ENCODE measurements around the gene PECR.
A peak's percentile ranks its signal among the peaks of the same experiment; 100 is the strongest.

The PECR gene

GRCh38 chr2:216081487-216082116 lies at the start of gene PECR, which contains the start of gene TMEM169:
Gene PECR, minus strand, starts transcription at chr2:216081809. Its CDS starts 68 bp downstream, at chr2:216081741.
Gene TMEM169, plus strand, starts transcription at chr2:216081919. Its CDS starts 14,045 bp downstream, at chr2:216095964.
- DNase-seq, result peak; percentile 78

DNA sequence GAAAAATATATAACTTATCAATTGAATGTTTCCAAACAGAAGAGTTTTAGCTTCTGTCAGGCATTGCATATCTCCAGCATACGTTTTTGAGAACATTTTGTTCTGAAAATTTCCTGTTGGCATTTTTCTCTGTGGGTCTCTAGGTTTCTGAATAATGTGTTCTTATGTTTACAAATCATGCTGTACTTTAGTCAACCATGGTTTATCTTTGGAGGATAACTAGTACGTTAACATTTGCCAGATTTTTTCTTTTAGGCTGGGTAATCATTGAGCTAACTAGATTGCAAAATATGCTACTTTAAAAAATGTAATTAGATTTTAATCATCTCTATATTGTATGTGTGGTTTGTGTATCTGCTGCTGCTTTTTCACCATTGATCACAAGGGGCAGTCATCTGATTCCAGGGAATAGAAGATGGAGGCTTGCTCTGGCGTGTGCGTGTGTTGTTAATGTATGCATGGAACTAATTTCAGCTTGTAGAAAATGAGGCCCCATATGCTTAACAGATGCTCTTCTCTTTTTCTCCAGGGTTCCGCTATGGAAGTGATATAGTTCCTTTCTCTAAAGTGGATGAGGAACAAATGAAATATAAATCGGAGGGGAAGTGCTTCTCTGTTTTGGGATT lies 48.9 kb upstream of the PECR start:
- no peak for DNase-seq

- no peak for DNase-seq
Measured at GRCh38 chr2:216126943-216127342, 45.3 kb upstream of the PECR start.

DNA sequence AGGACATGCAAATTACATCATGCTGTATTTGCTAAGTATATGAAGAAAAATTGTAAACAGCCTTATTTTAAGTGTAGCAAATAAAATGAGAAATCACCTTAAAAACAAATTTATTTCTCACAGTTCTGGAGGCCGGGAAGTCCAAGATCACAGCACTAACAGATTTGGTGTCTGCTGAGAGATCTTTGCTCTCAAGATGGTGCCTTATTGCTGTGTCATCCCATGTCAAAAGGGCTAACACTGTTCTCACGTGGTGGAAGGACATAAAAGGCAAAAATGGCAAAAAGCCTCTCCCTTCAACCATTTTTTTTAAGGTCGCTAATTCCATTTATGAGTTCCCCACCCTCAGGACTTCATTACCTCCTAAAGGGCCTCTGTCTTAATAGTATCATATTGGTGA lies 39.6 kb upstream of the PECR start:
- DNase-seq, result no peak

GRCh38 chr2:216119986-216120385 lies 38.4 kb upstream of the PECR start:
- no peak for DNase-seq

DNA sequence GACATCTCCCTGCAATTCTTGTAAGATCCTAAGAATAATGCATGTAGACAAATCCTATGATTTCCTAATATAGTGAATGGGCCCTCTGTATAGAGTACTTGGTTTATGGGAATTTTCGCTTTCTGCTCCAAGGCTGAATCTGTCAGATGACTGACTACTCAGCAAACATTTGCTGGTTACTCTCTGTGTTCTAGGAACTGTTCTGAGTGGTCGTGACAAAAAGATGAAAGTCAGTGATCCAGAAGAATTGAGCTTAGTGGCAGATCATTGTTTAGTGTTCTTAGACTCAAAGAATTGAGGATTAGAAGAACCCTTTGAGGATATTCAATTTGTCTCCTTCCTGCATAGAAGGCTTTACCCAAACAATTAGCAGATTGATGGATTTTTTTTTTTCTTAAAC lies 37.5 kb upstream of the PECR start:
- DNase-seq, result no peak

- no peak for DNase-seq
Measured at GRCh38 chr2:216118474-216118873, 36.9 kb upstream of the PECR start.

DNA sequence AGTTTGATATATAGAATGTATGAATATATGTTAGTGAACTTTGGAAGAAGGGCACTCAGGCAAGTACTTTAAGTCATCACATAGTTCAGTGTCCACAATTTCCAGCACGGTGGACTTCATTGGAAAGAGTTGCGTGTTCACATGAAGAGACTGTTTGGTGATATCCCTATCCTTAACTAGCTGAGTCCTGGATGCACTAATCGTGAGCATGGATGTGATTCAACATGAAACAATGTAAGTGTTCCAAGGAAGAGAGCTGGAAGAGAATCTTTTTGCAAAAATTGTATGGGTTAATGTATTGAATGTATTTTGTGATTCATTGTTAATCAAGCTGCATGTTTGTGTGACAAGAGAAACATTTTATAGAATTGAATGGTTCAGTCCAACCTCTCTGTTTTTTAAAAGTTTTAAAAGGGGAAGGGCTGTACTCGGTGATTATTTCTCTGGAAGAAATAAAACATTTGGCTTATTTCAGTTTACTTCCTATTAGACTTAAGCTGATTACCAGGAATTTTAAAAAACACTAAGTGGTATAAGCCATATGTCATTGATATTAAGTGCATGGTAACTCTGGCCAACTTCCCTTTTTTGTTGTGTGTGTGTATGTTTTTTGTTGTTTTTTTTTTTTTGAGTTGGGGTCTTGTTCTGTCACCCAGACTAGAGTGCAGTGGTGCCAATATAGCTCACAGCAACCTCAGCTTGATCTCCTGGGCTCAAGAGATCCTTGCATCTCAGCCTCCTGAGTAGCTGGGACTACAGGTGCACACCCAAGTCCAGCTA lies 36.1 kb upstream of the PECR start:
- DNase-seq, result no peak

- no peak for DNase-seq
Measured at GRCh38 chr2:216116418-216116817, 34.8 kb upstream of the PECR start.

DNA sequence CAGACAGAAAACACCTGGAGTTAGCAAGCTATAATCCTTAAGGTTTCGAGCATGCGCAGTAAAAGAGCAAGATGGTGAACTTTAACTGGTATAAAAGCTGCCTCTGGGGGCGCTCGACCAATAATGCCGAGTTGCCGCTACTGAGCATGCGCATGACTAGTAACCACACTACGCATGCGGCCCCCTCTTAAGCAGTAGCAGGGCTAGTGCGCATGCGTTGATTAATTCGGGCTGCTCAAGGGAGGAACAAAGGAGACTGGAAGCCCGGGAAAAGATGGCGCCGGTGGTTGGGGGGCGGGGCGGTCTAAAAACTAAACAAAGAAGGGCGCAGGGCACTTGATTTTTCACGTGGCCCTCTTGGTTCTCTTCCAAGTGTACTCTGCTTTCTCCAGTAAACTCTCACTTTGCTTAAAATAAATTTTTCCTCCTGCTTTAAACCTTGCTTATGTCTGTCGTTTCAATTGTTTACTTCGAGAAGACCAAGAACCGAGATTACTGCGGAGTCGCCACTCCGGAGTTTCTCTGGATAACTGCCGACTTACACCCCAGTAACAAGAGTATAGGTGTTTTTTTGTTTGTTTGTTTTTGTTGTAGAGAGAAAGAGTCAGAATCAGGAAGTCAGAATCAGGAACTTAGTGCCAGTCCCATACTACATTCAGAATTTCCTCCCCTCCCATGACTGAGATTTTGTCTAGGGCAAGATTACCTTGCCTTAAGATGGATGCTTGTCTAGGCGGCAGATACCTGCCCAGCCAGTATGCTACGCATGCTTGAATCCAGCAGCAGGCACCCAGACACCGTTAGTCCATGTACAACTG lies 33.3 kb upstream of the PECR start:
- peak; percentile 99 for DNase-seq

GRCh38 chr2:216114382-216114713 lies 32.7 kb upstream of the PECR start:
- no peak for DNase-seq

DNA sequence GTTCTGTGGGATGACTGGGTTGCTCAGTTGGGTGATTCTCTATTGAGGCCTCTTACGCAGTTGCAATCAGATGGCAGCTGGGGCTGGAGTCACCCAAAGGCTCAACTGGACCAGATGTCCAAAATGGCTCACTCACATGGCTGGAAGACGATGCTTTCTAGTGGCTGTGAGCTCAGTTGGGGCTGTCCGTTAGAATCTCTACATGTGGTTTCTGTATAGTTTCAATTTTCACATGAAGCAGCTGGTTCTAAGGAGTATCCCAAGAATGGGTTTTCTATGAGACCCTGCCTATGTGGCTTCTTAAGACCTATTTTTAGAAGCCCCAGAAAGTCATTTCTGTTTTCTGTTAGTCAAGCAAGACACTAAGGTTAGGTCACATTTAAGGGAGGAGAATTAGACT lies 32.0 kb upstream of the PECR start:
- no peak for DNase-seq

GRCh38 chr2:216112926-216113325 lies 31.3 kb upstream of the PECR start:
- no peak for DNase-seq

DNA sequence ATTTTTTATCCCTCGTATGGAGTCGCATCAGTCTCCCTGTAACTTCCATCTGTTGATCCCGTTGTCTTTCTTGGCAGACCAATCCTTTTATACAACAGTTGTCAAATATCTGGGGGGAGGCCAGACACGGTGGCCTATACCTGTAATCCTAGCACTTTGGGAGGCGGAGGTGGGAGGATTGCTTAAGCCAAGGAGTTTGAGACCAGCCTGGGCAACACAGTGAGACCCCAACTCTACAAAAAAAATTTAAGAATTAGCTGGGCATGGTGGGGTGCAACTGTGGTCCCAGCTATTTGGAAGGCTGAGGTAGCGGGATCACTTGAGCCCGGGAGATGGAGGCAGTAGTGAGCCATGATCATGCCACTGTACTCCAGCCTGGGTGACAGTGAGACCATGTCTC lies 29.5 kb upstream of the PECR start:
- no peak for DNase-seq

GRCh38 chr2:216110620-216111019 lies 29.0 kb upstream of the PECR start:
- DNase-seq, result no peak

DNA sequence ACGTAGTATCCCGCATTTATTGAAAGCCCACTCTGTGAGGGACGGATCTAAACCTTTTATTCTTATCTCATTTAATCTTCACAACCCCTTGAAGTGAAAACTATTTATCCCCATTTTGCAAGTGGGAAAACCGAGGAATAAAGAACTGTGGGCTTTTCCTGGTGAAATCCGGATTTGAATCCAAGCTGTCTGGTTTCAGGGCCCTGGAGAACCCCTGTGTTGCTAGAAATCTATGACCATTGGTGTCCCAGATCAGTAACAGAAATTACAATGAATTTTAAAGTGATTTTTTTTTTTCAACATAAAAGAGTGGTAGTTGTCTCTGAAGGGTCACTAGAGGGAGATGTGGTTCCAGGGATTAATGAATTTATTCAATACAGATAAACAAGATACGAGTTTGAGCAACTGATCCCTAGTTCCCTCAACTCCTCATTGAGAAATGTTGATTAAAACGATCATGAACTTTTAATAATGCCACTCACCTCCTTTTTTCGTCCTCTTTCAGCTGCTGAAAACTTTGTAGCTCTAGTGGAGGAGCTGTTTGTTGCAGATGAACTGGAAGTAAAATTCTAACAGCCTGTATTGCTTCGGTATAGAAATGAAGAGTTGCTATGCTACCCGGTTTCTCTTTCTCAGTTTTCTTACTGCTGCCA lies 28.5 kb upstream of the PECR start:
- peak; percentile 24 for DNase-seq

DNA sequence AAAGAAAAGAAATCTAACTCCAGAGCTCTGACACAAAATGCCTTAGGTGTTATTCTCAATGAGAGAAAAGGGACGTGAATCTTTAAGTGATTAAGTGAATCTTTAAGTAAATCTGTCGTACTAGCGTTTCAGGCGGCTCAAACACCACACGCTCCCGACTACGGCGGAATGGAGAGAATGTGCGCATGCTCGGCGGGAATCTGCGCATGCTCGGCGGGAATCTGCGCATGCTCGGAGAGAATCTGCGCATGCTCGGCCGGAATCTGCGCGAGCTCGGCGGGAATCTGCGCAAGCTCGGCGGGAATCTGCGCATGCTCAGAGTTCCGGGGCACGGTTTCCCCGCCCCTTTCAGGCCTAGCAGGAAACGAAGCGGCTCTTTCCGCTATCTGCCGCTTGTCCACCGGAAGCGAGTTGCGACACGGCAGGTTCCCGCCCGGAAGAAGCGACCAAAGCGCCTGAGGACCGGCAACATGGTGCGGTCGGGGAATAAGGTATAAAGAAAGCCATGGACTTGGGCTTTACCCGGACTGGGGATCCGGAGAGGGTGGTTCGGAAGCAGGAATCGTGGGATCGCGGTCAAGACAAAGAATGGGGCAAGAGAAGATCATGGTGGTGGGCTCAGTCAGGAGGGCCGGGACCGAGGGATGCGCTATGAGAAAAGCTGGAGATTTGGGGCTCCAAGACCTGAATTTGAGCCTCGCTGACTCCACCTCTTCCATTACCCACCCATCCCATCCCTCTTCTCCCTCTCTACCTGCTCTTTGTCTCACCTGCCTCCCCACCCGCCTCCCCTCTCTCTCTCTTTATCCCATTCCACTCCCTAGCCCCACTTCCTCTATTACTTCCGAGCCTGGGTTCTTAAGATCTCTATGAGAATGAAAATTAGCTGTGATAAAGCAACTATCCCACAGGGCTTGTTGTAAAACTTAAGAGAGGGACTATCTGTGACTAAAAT lies 27.6 kb upstream of the PECR start, which contains the start of gene XRCC5:
Gene XRCC5, plus strand, starts transcription at position 382 of the 955 bp plus-strand sequence. Its CDS starts 89 bp downstream, at position 471.
- DNase-seq, result peak; percentile 94

DNA sequence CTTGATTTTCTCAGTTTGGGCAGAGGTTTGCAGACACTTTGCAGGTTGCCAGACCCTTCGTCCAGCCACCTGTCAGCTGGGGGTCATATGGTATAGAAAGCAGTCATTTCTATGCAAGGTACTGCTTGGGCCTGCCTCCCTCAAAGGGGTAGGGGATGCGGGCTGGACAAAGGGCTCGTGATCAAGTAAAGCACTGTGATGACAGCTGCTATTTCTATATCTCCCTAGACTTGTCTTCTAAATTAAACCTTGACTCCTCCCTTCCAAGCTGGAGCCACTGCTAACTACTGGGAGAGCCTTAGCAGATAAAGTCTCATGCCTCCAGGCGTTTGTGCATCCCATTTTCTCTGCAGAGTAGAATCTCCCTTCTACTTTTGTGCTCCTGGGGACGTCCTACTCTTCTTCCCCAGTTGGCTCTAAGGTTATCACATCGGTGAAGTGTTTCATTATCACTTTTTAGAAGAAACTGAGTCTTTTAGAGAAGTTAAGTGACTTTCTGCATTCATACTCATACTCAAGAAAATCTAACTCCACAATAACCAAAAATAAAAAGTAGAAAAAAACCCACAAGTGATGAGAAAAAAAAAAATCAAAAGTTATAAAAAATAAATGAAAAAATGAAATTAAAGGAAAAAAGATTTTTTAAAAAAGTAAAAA lies 26.8 kb upstream of the PECR start:
- DNase-seq, result no peak

- no peak for DNase-seq
Measured at GRCh38 chr2:216107760-216108159, 26.2 kb upstream of the PECR start.

- no peak for DNase-seq
Measured at GRCh38 chr2:216107320-216107719, 25.7 kb upstream of the PECR start.

DNA sequence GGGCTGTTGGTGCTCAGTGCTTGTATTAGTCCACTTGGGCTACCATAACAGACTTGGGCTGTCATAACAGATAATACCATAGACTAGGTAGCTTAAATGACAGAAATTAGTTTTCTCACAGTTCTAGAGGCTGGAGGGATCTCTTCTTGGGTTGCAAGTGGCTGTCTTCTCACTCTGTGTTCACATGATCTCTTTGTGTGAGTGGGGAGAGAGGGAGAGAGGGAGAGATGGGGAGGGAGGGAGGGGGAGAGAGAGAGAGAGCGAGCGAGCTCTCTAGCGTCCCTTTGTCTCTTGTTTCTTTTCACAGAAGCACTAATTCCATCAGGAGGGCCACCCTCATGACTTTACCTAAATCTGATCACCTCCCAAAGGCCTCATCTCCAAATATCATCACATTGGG lies 23.1 kb upstream of the PECR start:
- DNase-seq, result no peak
